HepG2 (cell line): ENCODE data around the gene RPH3AL. TPM values are rescaled to one million over a fixed set of nuclear protein-coding genes. Genes with fewer than 3 reads are reported as not detected.

Experiments
- ATAC-seq: fragments of 200-7000 bp; cut with Tn5 transposase; 3 replicates; pipeline ENCODE4 v1.9.1; 2020; ENCODE audit warnings: mild to moderate bottlenecking, moderate library complexity
- Bru-seq: library from RNA; stranded (reverse); fragments of 400-500 nt; gene quantifications from one replicate; lab custom pipeline; 2021; lab: Mats Ljungman, UMichigan
- BruChase-seq, 2 experiments: library from RNA; stranded (reverse); fragments of 400-500 nt; gene quantifications; one replicate each; lab custom pipeline; 2021; lab: Mats Ljungman, UMichigan
- BruUV-seq: library from RNA; stranded (reverse); fragments of 400-500 nt; replicated peaks from 2 replicates; lab custom pipeline; 2021; lab: Mats Ljungman, UMichigan
- CTCF ChIA-PET: fragments of 300-600 bp; formaldehyde crosslinking; extraction: SDS; loops from one replicate; lab custom pipeline; 2021; ENCODE audit warnings: low total read pairs, inconsistent platforms, low intra/inter-chr PET ratio; lab: Yijun Ruan, JAX
- POLR2A ChIA-PET: fragments of 350-600 bp; sonication (Branson Sonifier 250); formaldehyde crosslinking; loops from one replicate; lab custom pipeline; 2020; ENCODE audit warnings: antibody characterized with exemption, inconsistent platforms; lab: Yijun Ruan, JAX
- DNase-seq: peaks from one replicate; pipeline ENCODE4 v3.0.0-alpha.2; 2015; ENCODE audit warnings: low spot score
- FAIRE-seq: peaks from 3 replicates; lab custom pipeline; 2011; peaks lifted over from hg19 to GRCh38; lab: Jason Lieb, UNC
- H2AFZ ChIP-seq: one replicate; pipeline ENCODE4 v1.6.1; 2011; ENCODE audit warnings: low read length, inconsistent platforms
- H3K27ac ChIP-seq: fragments of 300-600 bp; 3 replicates; pipeline ENCODE4 v1.8.0; 2011; ENCODE audit warnings: mixed run types, mild to moderate bottlenecking, mixed read lengths, low read length, inconsistent platforms; ENCODE audit not compliant: insufficient read depth; ENCODE audit errors: extremely low read length
- H3K27me3 ChIP-seq, 2 experiments: fragments of 200-600 bp in 1 of 2; 2 replicates in 1 of 2; 3 replicates in 1 of 2; pipeline versions ENCODE4 v1.6.0 to v1.8.0; 2011; ENCODE audit warnings: low read length in 2 of 2, mild to moderate bottlenecking in 2 of 2, moderate library complexity in 2 of 2, inconsistent platforms in 1 of 2; ENCODE audit not compliant: insufficient read depth in 2 of 2, control insufficient read depth in 1 of 2
- H3K36me3 ChIP-seq, 2 experiments: fragments of 200-600 bp in 1 of 2; replicated peaks in 1 of 2; 2 replicates in 1 of 2; 3 replicates in 1 of 2; pipeline versions ENCODE4 v1.5.1 to v1.8.0; 2011; ENCODE audit warnings: low read length in 2 of 2, inconsistent platforms in 1 of 2; ENCODE audit not compliant: insufficient read depth in 2 of 2, control insufficient read depth in 1 of 2
- H3K4me1 ChIP-seq: 2 replicates; pipeline ENCODE4 v1.5.1; 2012; ENCODE audit warnings: low read length, inconsistent platforms; ENCODE audit not compliant: insufficient read depth
- H3K4me2 ChIP-seq: 2 replicates; pipeline ENCODE4 v1.6.0; 2011; ENCODE audit warnings: low read depth, low read length, inconsistent platforms
- H3K4me3 ChIP-seq, 3 experiments: fragments of 200-600 bp in 1 of 3; sonication (generic), shearing (Covaris generic) in 1 of 3; replicated peaks in 1 of 3; 2 replicates each; pipeline ENCODE4 v1.5.1; 2011 to 2016; ENCODE audit warnings: low read length in 3 of 3, inconsistent platforms in 2 of 3, low read depth in 2 of 3, mild to moderate bottlenecking in 2 of 3, control low read depth in 1 of 3, mixed read lengths in 1 of 3; ENCODE audit not compliant: insufficient read depth in 1 of 3
- H3K79me2 ChIP-seq: one replicate; pipeline ENCODE4 v1.6.1; 2011; ENCODE audit warnings: low read length, inconsistent platforms; ENCODE audit not compliant: insufficient read depth
- H3K9ac ChIP-seq: 2 replicates; pipeline ENCODE4 v1.6.0; 2011; ENCODE audit warnings: mild to moderate bottlenecking, low read depth, low read length, inconsistent platforms; ENCODE audit not compliant: insufficient read depth
- H3K9me3 ChIP-seq: 2 replicates; pipeline ENCODE4 v1.5.1; 2012; ENCODE audit warnings: mild to moderate bottlenecking, low read length
- H4K20me1 ChIP-seq: 2 replicates; pipeline ENCODE4 v1.6.0; 2011; ENCODE audit warnings: inconsistent platforms, mild to moderate bottlenecking, low read length, moderate library complexity; ENCODE audit not compliant: insufficient read depth
- HDAC1 ChIP-seq: sonication (generic); formaldehyde crosslinking; IDR thresholded peaks from 2 replicates; pipeline ENCODE4 v1.5.1; 2020; ENCODE audit warnings: mild to moderate bottlenecking, missing genetic modification reagents
- HNF1B ChIP-seq: sonication (generic); formaldehyde crosslinking; IDR thresholded peaks from 2 replicates; pipeline ENCODE4 v1.5.1; 2020; ENCODE audit warnings: mild to moderate bottlenecking, moderate library complexity, missing genetic modification reagents
- HNF4G ChIP-seq, 2 experiments: sonication (generic) in 1 of 2; formaldehyde crosslinking in 1 of 2; IDR thresholded peaks; 2 replicates each; pipeline versions ENCODE4 v1.4.0 to v1.6.1; 2011 to 2020; ENCODE audit warnings: borderline replicate concordance in 2 of 2, low read depth in 2 of 2, mild to moderate bottlenecking in 2 of 2, low read length in 1 of 2, missing genetic modification reagents in 1 of 2, moderate library complexity in 1 of 2
- IRF1 ChIP-seq: sonication (generic); formaldehyde crosslinking; IDR thresholded peaks from 2 replicates; pipeline ENCODE4 v1.4.0; 2020; ENCODE audit warnings: low read depth, mild to moderate bottlenecking, missing genetic modification reagents
- LBX2 ChIP-seq: sonication (generic); formaldehyde crosslinking; IDR thresholded peaks from 2 replicates; pipeline ENCODE4 v1.5.0; 2020; ENCODE audit warnings: missing genetic modification reagents, mild to moderate bottlenecking, borderline replicate concordance
- PLSCR1 ChIP-seq: sonication (generic); formaldehyde crosslinking; IDR thresholded peaks from 2 replicates; pipeline ENCODE4 v1.5.0; 2020; ENCODE audit warnings: missing genetic modification reagents, mild to moderate bottlenecking, borderline replicate concordance
- TOPORS ChIP-seq: sonication (generic); formaldehyde crosslinking; IDR thresholded peaks from 2 replicates; pipeline ENCODE4 v1.8.0; 2023; ENCODE audit warnings: mild to moderate bottlenecking, missing genetic modification reagents
- ZMAT3 ChIP-seq: sonication (generic); formaldehyde crosslinking; conservative IDR thresholded peaks from 2 replicates; pipeline ENCODE4 v1.7.0; 2021; ENCODE audit warnings: missing genetic modification reagents
- ZNF121 ChIP-seq: sonication (generic); formaldehyde crosslinking; IDR thresholded peaks from 2 replicates; pipeline ENCODE4 v1.5.0; 2020; ENCODE audit warnings: mild to moderate bottlenecking, missing genetic modification reagents
- ZNF460 ChIP-seq: sonication (generic); formaldehyde crosslinking; IDR thresholded peaks from 2 replicates; pipeline ENCODE4 v1.5.1; 2020; ENCODE audit warnings: missing genetic modification reagents, mild to moderate bottlenecking, borderline replicate concordance
- WGBS: methylation state at CpG from one replicate; pipeline ENCODE4 v1.1.6; 2017; ENCODE audit warnings: low lambda C conversion rate; 5-methylcytosine and 5-hydroxymethylcytosine counted together
- in situ Hi-C: cut with HindIII; loops from 2 replicates; pipeline ENCODE4 v1.10.0; 2017; ENCODE audit warnings: low pct_unique_long_range_greater_than_20kb; ENCODE audit not compliant: extremely low pct_ligation_motif_present
- intact Hi-C: fragments of 100-400 bp; cut with micrococcal nuclease; formaldehyde crosslinking; loops from one replicate; pipeline ENCODE4 v1.10.0; 2022; ENCODE audit not compliant: unreplicated experiment
- long read RNA-seq, 2 experiments: library from RNA in 1 of 2; library from polyadenylated mRNA in 1 of 2; stranded (forward) in 1 of 2; unstranded in 1 of 2; transcript quantifications; one replicate each; pipeline ENCODE4 v2.0.0, GENCODE V29; 2019 to 2022
- polyA minus RNA-seq, 3 experiments: library from RNA; depleted of rRNA, polyadenylated mRNA; stranded (reverse); fragments of >200 nt; gene quantifications; 2 replicates each; pipeline ENCODE4 v1.2.3, GENCODE V29; 2011; ENCODE audit warnings: low replicate concordance in 1 of 3
- polyA plus RNA-seq, 8 experiments: library from polyadenylated mRNA; depleted of rRNA in 3 of 8; stranded (reverse) in 7 of 8; unstranded in 1 of 8; fragments of >200 nt; fragmentation: Illumina TruSeq in 4 of 8; extraction: Trizol in 4 of 8; gene quantifications; 2 replicates each; pipeline versions ENCODE4 v1.2.1 to v1.2.3, GENCODE V29; 2011 to 2016; ENCODE audit warnings: low read depth in 4 of 8, missing spikeins in 1 of 8, mixed read lengths in 1 of 8; ENCODE audit not compliant: insufficient read depth in 1 of 8
- total RNA-seq, 5 experiments: library from RNA; depleted of rRNA; stranded (reverse); fragments of >200 nt; fragmentation: Illumina TruSeq; extraction: Trizol; gene quantifications; 2 replicates each; pipeline ENCODE4 v1.2.3, GENCODE V29; 2016; ENCODE audit warnings: low read depth in 1 of 5

RPH3AL gene
- total RNA-seq (2016; rRNA removed; fragmentation: Illumina TruSeq; extraction: Trizol) (6.7 and 7.8 TPM in 2 replicates), polyA plus RNA-seq (2011; rRNA removed) (16.4 and 20.7 TPM in 2 replicates), polyA minus RNA-seq (2011; rRNA and poly(A)+ RNA removed; ENCODE audit: low replicate concordance) (4.7 and 30.0 TPM in 2 replicates), Bru-seq, nascent RNA (percentile 52 among the genes with signal in this experiment), BruChase-seq, experiment 1, labeled RNA remaining after a 6-hour chase (percentile 49 among the genes with signal in this experiment), BruChase-seq, experiment 2, labeled RNA remaining after a 2-hour chase (percentile 61 among the genes with signal in this experiment)
- total RNA-seq (2016; cell fraction: cytosol; rRNA removed; fragmentation: Illumina TruSeq; extraction: Trizol; ENCODE audit: low read depth): 10.8 and 13.9 TPM in 2 replicates
- 8.0 and 8.6 TPM in 2 replicates for total RNA-seq (2016; cell fraction: insoluble cytoplasmic fraction; rRNA removed; fragmentation: Illumina TruSeq; extraction: Trizol)
- 12.1 and 13.4 TPM in 2 replicates for total RNA-seq (2016; cell fraction: membrane; rRNA removed; fragmentation: Illumina TruSeq; extraction: Trizol)
- total RNA-seq (2016; cell fraction: nucleus; rRNA removed; fragmentation: Illumina TruSeq; extraction: Trizol): 6.4 and 8.4 TPM in 2 replicates
- polyA plus RNA-seq (2011; cell fraction: cytosol; rRNA removed): 14.3 and 17.0 TPM in 2 replicates
- polyA plus RNA-seq (2011; cell fraction: nucleus; rRNA removed): 21.3 and 26.7 TPM in 2 replicates
- 11.7 and 14.0 TPM in 2 replicates for polyA plus RNA-seq (2012)
- polyA plus RNA-seq (2016; cell fraction: cytosol; fragmentation: Illumina TruSeq; extraction: Trizol; ENCODE audit: low read depth): 4.1 and 4.3 TPM in 2 replicates
- polyA plus RNA-seq (2016; cell fraction: insoluble cytoplasmic fraction; fragmentation: Illumina TruSeq; extraction: Trizol; ENCODE audit: low read depth): 6.7 and 7.3 TPM in 2 replicates
- 9.3 and 12.3 TPM in 2 replicates for polyA plus RNA-seq (2016; cell fraction: membrane; fragmentation: Illumina TruSeq; extraction: Trizol; ENCODE audit: low read depth)
- polyA plus RNA-seq (2016; cell fraction: nucleus; fragmentation: Illumina TruSeq; extraction: Trizol; ENCODE audit: insufficient read depth, low read depth): 8.0 and 9.6 TPM in 2 replicates
- polyA minus RNA-seq (2011; cell fraction: cytosol; rRNA and poly(A)+ RNA removed): 12.5 TPM in 2 replicates
- polyA minus RNA-seq (2011; cell fraction: nucleus; rRNA and poly(A)+ RNA removed): 29.4 and 31.1 TPM in 2 replicates
- long read RNA-seq, experiment 1, partial matches to known transcripts: 0 of 8 reads
- long read RNA-seq, experiment 1, other reads (novel, unspliced or antisense): 5 of 8 reads
- long read RNA-seq, experiment 2, partial matches to known transcripts: 3 of 32 reads
- long read RNA-seq, experiment 2, other reads (novel, unspliced or antisense): 24 of 32 reads

GRCh38 chr17:352421-353212, at the start of gene RPH3AL:
Gene RPH3AL (minus strand): TSS chr17:352807. CDS start chr17:327543, 25,264 bp downstream.
- H3K36me3 ChIP-seq: no peaks in the 10 kb centered on the region; a peak in 2 of 5 replicates
- peak; percentile 92 for DNase-seq
- intact Hi-C loops: loop anchor here (1.0 kb wide), 1 partner anchor 13 kb away; no protein-coding TSS in a partner anchor
- peak within 1 kb of the TSS; percentile 98 for H3K27ac ChIP-seq
- H3K27me3 ChIP-seq: no peaks in the 10 kb centered on the region
- H3K9ac ChIP-seq: peak within 1 kb of the TSS; percentile 88
- H2AFZ ChIP-seq: no peak within 1 kb of the TSS
- H3K79me2 ChIP-seq: peaks cover 46% of the 10 kb centered on the region
- in situ Hi-C loops: no loop called here
- ATAC-seq: peak; percentile 88
- no peaks in the 10 kb centered on the region for H4K20me1 ChIP-seq
- H3K4me3 ChIP-seq: peak within 1 kb of the TSS; percentile 67 to 76 (median 69)
- BruUV-seq: TSS peak; percentile 88
- ChIA-PET POLR2A (interaction anchor here (0.7 to 4.2 kb wide), 11 partner anchors 12 to 628 kb away, joined by 3 to 59 read pairs (median 4); no protein-coding TSS in a partner anchor), CTCF (interaction anchor here (1.0 to 1.1 kb wide), 2 partner anchors 14 to 44 kb away, joined by 3 to 4 read pairs; no protein-coding TSS in a partner anchor)
- FAIRE-seq: peak; percentile 91
- H3K4me1 ChIP-seq: peaks cover 70% of the 10 kb centered on the region
- no peaks in the 10 kb centered on the region for H3K9me3 ChIP-seq
- 0% methylated on average over 8 of the region's 22 CpGs for WGBS
- peak within 1 kb of the TSS; percentile 89 for H3K4me2 ChIP-seq
- peak; percentile 97 for TF ChIP-seq HNF1B (CRISPR knock-in tag)
- no peak for TF ChIP-seq TOPORS (CRISPR knock-in tag)
- no peak for TF ChIP-seq ZNF121 (CRISPR knock-in tag)
- no peak for TF ChIP-seq LBX2 (CRISPR knock-in tag)
- 0 out of 2 replicates have a peak, but pooled peaks have one; percentile 17 for TF ChIP-seq PLSCR1 (CRISPR knock-in tag)
- TF ChIP-seq HDAC1: peak; percentile 53
- TF ChIP-seq HNF4G (IDR thresholded peaks at IDR 0.05; ENCODE audit: borderline replicate concordance, low read depth, low read length): peak; percentile 34; the same call in 1 of the 2 replicates
- TF ChIP-seq HNF4G (CRISPR knock-in tag; IDR thresholded peaks at IDR 0.05; ENCODE audit: borderline replicate concordance, low read depth): no peak
- no peak for TF ChIP-seq ZNF460
- no peak for TF ChIP-seq ZMAT3 (CRISPR knock-in tag)
- TF ChIP-seq IRF1 (CRISPR knock-in tag): no peak
